Measurements from ENCODE around the gene DHRS7.

Gene DHRS7

DNA sequence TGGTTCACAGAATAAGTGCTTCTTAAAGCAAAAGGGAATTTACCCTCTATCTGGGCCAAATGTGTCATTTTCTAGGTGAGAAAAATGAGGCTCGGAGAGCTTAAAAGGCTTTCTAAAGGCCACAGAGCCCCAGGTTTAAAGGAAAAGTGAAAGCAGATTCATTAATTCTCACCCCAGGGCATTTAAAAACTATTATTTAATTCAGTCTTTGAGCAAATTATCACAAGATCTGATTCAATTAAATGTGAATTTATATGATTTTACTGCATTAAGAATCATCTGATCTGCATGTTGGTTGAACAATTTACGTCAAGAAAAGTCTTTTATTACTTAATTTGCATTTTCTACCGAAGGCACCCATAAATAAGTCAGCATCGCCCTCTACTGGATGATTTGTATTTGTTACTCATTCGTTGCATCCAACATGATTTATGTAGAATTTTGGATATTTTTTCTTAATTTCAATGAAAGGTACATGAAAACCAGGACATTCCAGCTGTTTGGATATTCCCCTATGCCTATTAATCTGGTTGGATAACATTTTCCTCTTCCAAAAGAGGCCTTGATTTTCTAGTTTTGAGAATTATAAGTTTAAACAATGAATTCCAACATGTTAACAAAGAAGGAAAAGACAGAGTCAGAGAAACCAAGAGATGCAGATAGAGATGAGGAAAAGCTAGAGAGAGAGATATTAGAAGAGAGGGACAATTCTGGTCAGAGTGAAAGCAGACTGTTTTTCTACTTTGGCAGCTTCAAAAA lies 19.1 kb upstream of the DHRS7 start:
- no peak for DNase-seq

DNA sequence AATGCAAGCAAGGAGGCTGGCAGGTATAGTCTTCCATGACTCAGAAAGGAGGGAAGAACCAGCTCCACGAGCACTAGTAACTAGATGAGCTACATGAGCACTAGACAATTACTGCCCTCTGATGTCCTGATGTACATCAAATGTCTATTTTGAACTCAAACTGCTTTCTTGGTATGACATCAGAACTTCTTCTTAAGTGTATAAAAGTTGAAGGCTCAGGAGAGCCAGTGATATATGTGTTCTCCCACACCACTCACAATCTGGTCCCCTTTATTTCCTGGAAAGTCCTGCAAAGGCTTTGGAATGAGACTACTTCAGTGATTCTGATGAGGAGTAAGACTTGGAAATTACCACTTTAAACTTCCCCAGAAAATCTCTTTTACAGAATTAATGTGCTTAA lies 18.5 kb upstream of the DHRS7 start:
- no peak for DNase-seq

DNA sequence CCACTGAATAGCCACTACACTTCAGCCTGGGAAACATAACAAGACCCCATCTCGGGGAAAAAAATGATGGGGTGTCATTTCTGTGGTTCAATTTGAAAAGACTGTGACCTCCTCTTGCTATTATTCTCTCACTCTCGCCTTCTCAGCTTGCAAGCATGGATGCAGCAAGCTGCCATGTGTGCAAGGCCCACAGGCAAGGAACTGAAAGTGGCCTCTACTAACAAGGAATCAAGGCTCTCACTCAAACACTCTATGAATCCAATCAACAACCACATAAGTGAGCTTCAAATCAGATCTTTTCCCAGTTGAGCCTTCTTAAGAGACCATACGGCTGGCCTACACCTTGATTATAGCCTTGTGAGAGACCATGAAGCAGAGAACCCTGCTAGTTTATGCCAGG lies 17.9 kb upstream of the DHRS7 start:
- no peak for DNase-seq

DNA sequence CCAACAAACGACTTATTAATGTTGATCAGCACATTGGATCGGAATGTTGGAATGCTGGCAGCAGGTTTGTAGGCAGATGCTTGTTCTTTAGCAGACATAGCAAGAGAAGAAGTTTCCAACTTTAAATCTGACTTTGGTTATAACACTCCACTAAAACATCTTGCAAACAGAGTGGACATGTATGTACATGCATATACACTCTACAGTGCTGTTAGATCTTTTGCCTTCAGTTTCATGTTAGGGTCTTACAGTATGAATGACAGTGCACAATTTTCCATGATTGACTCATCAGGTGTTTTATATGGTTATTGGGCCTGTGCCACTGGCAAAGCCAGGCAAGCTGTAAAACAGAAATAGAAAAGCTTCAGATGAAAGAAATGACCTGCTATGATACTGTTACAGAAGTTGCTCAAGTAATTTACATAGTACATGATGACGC lies 14.3 kb upstream of the DHRS7 start:
- DNase-seq, result no peak

DNA sequence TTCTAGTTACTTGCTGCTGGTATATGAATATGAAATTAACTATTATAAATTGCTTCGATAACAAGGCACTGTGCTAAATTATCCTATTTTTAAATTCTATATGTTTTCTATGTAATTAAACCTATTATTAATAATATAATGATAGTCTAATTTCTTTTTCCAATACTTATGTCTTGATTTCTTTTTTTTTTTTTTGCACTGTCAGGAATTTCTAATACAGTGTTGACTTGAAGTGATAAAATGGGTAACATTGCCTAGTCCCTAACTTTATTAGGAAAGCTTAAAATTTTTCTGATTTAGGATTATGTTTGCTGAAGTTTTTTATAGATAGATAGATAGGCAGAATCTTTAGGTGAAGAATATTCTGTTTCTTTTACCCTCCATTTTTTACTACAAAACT lies 13.6 kb upstream of the DHRS7 start:
- no peak for DNase-seq

DNA sequence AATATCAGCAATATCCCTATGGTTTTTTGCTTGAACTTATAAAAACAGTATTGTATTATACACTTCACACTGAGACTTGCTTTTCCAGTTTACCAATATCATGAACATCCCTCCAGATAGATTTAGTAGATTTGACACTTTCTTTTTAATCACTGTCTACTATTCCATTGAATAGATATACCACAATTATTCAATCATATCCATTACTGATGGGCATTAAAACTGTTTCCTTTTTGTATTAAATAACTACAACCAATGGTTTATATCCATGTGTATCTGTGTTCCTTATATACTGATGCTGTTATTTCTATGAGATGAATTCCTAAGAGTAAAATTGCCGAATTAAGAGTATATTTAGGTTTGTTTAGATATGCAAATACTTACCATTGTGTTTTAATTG lies 13.0 kb upstream of the DHRS7 start:
- no peak for DNase-seq

DNA sequence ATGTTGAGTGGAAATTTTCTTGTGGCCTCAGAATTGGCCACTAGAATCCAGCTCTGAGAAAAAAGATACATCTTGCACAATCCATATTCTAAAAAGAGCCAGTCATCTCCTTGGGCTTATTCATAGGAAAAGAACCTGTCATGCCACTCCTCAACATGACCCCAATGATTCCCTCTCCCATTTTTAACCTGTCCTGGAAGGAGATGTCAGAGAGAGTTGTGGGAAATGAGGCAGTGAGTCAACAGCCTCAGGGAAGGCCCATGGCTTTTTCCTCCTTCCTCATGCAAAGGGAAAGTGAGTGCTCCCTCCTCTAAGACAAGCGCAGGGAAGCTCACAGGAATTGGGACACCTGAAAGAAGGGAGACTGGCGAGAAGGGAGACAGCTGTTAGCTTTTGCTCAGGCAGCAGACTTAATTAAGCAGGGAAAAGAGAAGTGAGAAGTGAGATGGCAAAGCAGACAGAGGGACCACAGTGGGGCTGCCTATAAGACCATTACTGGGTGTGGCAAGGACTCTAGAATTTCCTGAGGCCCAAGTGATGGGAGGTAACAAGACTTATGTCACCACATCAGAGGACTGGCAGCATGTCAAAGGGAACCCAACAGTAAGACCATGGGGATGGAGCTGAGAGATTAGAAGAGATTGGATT lies 10.2 kb upstream of the DHRS7 start:
- DNase-seq, result no peak

DNA sequence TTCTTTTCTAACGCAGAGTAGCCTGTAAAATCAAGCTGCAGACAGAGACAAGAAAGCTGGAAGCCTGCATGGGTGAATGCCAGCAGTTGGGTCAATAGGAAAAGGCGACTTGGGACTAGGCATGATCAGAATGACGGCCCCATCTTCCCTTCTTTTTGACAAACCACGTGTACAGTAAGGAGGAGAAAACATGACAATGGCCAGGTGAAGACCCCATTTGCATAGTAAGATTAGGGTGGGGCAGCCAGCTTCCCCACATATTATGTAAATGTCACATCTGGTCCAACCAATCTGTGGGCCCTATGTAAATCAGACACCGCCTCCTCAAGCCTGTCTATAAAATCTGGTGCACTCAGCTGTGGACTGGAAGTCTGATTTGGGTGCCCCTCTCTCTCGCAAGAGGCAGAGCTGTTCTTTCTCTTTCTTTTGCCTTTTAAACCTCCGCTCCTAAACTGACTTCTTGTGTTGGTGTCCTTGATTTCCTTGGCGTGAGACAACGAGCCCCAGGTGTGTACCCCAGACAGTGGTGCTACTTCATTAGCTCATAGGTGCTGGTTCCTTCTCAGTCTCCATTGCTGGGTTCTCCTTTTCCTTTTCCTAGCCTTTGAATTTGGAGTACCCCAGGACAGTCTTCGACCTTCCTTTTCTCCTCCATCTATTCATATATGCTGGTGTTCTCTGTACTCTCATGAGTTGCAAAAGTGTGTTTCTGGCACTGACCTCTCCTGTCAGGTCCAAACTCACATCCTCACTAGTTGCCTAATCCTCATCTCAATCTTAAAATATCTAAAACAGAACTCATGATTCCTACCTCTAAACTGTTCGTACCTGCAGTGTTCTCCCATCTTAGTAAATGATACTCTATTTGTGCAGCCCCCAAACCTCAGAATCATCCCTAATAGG lies 9.4 kb upstream of the DHRS7 start:
- DNase-seq, result no peak

DNA sequence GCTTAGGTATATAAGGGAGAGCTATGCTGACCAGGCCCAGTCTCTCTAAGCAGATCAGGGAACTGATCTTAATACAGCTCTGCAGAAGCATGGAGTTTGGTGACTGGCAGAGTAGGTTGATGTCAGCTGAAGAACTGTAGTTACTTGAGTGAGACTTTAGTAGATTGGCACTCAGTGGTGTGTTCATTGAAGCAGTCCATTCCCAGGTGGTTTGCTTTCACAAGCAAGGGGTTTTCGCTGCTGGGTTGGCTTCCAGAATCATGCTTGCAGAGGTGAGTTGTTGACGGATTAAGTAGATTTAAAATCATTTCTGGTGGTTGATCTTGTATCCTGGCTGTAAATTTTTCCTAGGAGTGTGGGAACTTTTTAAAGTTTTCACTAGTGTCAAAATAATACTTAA lies 6.5 kb upstream of the DHRS7 start:
- DNase-seq, result no peak

DNA sequence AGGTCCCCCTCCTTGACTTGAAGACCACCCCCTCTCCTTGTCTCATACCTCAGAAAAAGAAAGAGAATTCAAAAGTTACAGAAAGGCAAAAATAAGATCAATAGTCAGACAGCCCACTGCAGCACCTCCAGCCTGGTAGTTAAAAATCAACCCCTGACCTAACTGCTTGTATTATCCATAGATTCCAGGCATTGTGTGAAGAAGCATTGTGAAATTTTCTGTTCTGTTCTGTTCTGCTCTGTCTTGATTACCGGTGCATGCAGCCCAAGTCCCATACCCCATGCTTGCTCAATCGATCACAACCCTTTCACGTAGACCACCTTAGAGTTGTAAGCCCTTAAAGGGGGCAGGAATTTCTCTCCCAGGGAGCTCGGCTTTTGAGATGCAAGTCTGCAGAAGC lies 5.8 kb upstream of the DHRS7 start:
- no peak for DNase-seq

DNA sequence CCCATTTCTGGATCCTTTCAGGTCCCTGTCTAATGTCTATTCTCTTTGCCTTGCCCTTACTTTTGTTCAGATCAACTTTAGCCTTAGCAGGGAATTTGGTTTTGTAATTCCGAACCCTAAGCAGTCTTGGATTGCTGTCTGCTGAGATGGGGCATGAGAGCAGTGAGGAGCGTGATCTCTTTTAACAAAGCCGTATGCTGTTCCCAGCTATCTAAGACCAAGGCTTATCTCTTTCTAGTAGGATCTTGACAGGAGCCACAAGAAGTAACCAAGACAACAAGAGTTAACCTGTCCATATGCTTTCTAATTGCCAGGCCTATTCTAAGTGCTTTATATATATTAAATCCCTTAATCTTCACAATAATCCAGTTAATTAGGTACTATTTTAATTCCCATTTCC lies 4.5 kb upstream of the DHRS7 start:
- no peak for DNase-seq

DNA sequence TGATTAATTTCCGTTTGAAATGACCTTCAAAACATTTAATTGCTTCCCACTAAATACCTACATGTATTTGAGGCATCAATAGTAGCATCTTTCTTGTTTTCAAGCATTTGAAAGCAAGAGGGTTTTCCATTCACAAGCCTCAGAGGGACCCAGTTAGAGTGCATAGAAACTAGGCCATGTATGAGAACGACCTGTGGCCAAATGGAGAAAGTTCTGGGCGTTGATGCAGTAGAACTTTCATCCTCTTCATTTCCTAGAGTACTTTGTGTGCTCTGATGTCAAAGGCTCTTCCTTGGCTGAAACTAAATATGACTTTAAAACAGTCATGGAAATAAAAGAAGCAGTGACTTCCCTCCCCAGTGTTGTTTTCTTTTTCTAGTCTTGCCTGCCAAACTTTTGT lies 944 bp upstream of the DHRS7 start:
- DNase-seq, result no peak

DNA sequence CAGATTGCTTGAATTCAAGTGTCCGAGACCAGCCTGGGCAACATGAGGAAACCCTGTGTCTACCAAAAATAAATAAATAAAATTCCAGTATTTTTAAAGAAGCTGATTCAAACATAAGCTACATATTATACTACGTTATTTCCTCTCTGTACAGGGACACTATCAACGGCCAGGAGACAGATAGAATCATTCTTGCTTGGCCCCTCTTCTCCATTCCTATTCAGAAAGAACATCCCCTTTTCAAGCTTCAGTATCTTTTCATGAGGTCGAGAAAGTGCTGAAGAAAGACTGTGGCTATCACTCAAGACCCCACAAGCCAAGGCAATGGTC lies 314 bp upstream of the DHRS7 start:
- no peak for DNase-seq

DNA sequence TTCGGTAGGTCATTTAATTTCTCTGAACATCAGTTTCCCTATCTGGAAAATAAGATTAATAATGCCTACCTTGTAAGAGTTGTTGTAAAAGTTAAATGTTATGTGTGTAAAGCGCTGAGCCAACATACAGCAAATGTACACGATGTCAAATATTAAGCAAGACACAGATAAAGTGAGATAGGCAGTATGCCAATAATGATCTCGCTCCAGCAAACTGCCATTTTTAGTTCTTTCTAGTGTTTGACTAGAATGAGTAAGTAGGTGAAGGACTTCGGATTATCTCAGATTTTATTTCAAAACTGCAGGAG lies 840 bp downstream of the DHRS7 start:
- no peak for DNase-seq

DNA sequence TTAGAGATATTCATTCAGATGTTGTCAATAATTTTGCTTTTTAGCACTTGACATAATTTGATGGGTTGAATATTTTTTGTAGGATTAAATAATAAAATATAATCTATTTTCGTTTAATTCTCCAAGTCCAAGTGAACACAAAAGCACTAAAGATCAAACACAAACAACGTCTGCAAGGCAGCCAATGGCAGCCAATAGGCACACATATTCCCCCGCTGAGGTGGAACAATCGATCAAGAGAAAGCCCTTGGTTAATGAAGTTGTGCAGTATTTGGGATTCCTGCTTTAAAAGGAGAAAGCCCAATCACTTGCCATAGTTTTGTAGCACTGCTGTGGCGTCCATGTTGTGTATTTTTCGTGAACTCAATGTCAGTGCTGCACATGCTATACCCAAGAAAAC lies 1.5 kb downstream of the DHRS7 start:
- DNase-seq, result no peak

DNA sequence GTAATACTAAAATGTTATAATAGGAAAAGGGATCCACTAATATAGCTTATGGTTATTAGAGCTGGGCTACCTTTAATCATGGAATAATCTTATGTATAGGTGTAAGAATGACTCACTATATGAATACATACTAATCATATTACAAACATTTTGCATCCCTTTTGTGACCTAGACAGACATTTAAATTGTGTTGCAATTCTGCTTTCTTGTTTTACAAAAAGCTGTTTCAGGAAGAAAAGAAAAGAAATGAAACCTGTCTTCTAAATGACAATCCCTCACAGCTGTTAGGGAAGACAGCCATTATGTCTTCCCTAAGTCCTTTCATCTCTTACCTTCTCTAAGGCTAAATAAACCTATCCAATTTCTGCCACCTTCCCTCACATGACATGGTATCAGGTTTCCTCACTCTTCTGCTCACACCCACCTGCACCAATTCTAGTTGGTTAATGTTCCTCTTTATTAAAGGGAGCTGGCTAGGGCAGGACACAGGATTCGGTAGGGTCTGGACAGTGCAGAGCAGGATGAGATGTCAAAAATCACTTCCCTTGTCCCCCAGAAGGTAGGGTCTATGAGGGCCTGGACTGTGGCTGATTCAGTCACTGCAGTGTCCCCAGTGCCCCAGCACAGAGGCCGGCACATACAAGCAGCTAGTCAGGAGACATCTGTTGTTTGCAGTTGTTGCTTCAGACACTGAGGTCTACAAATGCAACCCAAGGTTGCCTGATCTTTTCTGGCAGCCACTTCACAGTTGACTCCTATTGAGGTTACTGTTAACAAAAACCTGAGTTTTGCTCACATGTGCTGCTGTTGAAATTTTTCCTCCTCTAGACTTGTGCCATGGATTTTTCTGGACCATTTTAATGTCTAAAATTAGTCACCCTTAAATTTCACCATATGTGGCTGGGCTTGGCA lies 3.7 kb downstream of the DHRS7 start:
- DNase-seq, result no peak

DNA sequence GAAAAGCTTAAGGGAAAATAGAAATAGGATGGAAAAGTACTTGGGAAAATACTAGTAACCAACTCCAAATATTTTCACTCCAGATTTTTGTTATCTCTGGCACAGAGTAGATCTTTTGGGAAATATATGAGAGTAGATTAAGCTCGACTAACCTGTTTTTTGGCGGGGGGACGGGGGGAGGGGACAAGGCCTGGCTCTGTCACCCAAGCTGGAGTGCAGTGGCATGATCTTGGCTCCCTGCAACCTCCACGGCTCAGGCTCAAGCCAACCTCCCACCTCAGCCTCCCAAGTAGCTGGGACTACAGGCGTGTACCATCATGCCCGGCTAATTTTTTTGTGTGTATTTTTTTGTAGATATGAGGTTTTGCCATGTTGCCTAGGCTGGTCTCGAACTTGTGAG lies 4.8 kb downstream of the DHRS7 start:
- no peak for DNase-seq

DNA sequence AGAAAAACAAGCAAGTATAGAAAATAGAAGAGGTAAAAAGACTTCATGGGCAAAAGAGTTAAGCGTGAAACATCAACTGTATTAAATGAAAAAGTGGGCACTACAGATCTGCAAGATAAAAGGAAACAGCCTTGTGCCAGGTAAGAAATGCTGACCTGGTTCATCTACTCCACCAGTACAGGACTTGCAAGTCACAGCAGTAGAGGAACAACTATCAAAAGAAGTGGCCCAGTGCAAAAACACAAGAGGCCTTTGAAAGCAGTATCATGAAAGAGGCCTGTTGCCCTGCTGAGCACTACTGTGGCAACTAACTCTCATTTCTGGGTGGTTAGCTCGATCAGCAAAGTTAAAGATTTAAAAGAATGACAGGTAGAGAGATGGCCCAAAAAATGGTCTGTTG lies 10.5 kb downstream of the DHRS7 start:
- no peak for DNase-seq

DNA sequence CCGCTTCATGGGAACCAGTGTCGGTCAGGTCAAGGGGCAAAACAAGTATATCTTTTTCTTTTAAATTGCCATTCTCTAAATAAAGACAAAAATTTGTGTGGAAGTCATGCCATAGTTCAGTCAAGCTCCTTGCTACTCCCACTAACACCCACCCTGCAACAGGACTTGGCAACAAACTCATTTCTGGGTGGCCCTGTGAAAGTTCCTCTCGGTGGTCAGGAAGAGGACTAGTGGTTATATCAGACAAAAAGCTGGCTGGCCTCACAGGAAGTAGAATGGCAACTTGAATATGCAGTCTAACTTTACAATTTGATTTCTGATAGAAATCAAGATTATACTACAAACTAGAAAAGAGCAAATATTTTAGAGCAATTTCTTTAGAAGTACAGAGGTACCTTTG lies 11.2 kb downstream of the DHRS7 start:
- no peak for DNase-seq

DNA sequence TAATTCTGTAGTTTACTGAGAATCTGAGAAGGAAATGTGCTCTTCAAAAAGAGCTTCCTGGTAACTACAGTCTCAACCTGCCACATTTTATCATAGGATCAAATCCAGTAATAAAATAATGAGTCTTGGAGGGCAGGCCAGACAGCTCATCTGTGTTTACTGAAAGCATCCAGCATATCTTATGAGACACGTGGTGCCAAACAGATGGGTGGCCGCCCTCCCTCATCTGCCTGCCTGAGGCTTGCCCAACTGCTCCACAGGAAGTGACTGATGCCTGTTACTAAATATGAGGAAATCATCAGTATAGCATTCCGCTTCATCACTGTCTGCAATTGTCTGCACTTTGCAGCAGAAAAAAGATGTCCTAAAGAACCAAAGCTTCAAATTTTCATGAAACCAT lies 13.5 kb downstream of the DHRS7 start:
- peak; percentile 81 for DNase-seq

DNA sequence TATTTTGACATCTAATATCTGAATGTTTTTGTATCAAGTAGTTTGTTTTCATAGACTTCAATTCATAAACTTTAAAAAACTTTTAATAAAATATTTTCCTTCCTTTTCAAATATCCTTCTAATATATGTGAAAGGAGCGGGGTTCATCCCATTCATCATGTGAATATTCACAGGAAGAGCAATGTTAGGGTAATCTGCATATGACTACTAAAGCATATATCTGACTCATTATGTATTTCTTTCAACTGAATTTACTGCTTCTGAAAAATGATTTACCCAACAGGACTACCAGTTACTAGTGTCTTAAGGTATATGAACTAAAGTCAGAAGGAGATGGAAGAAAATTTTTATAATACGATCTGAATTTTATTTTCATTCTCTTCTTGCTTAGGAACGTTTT lies 30.5 kb downstream of the DHRS7 start:
- no peak for DNase-seq

DNA sequence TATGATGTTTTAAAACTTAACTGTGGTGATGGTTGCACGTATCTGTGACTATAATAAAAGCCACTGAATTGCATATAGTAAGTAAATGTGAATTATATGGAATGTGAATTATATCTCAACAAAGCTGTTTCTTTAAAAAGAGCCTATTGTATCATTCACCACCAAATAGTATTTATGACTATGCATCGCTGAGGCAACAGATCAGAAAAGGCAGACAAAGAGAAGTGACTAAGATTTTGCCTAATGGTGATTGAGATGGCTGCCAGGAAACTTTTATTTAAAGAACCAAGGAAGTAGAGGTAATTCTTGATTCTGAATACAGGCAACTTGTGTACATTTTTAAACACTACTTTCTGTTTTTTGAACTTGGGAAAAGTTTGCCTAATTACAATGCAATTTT lies 31.7 kb downstream of the DHRS7 start:
- DNase-seq, result no peak

DNA sequence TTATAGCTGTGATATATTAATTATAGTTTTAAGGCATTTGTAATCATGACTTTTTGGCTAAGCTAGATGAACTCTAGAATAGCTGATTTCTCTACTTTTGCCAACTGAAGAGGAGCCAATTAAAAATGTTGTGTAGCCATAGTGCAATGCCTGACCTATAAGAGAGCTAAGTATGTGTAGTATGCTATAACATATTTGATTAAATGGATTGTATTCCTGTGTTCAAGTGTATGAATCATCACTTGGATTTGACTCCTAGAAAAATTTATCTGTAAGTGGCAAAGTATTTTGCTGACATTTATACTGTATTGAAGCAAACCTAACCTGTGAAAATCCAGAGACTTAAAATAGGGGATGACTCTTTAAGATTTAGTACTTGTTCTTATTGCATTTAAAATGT lies 39.3 kb downstream of the DHRS7 start:
- no peak for DNase-seq

Data from SIG-M5 (cell line).